ENCODE measurements around the gene RASSF4.

The RASSF4 gene

DNA sequence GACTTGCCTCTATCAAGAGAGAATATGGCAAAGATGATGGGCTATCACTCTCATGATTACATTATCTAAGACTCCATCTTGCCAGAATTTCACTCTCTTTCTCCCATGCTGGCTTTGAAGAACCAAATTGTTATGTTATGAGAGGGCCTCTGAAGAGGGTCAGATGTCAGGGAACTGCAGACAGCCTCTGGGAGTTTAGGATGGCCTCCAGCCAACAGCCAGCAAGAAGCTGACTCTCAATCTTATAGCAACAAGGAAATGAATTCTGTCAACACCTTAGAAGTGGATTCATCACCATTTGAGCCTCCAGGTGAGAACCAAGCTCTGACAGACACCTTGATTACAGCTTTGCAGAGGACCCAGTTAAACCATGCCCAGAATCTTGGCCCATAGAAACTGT, 74.7 kb downstream of the RASSF4 start:
- Histone ChIP-seq H3K27me3 (replicated peaks) (no peaks in the 10 kb centered on the region), H3K36me3 (replicated peaks) (no peaks in the 10 kb centered on the region), H3K4me3 (ENCODE audit: low read depth, low read length) (no peak overlapping the region), H3K27ac (no peak overlapping the region)
- TF ChIP-seq, protein P1, sequence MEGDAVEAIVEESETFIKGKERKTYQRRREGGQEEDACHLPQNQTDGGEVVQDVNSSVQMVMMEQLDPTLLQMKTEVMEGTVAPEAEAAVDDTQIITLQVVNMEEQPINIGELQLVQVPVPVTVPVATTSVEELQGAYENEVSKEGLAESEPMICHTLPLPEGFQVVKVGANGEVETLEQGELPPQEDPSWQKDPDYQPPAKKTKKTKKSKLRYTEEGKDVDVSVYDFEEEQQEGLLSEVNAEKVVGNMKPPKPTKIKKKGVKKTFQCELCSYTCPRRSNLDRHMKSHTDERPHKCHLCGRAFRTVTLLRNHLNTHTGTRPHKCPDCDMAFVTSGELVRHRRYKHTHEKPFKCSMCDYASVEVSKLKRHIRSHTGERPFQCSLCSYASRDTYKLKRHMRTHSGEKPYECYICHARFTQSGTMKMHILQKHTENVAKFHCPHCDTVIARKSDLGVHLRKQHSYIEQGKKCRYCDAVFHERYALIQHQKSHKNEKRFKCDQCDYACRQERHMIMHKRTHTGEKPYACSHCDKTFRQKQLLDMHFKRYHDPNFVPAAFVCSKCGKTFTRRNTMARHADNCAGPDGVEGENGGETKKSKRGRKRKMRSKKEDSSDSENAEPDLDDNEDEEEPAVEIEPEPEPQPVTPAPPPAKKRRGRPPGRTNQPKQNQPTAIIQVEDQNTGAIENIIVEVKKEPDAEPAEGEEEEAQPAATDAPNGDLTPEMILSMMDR (IDR thresholded peaks at IDR 0.05; ENCODE audit: low read depth, low read length, missing control alignments), result no peak
- in situ Hi-C loops (cut with HindIII; ENCODE audit: low pct_ligation_motif_present, low sequenced_read_pairs), result no loop called here
- DNase-seq, result peak; percentile 5

DNA sequence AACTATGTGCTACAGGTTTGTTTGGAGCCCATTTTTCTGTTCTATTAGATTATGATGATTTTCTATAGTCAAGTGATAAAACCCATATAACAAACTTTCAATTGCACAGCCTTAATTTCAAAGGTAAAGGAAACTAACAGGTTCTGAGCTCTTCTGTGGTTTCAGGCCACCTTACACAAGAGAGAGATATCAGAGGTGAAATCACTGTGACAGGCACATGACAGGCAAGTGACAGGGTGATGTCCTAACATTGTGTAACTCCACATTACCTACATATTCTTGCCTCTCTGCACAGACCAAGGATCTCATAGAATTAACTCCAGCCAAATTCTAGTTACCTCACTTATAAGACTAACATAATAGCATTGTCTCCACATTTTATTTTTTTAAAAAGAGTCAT, 76.1 kb downstream of the RASSF4 start:
- Histone ChIP-seq H3K27me3 (replicated peaks) (no peaks in the 10 kb centered on the region), H3K4me3 (ENCODE audit: low read depth, low read length) (no peak overlapping the region), H3K36me3 (replicated peaks) (no peaks in the 10 kb centered on the region), H3K27ac (no peak overlapping the region)
- no peak for DNase-seq
- TF ChIP-seq, protein P1 (IDR thresholded peaks at IDR 0.05; ENCODE audit: low read depth, low read length, missing control alignments), result no peak
- in situ Hi-C loops (cut with HindIII; ENCODE audit: low pct_ligation_motif_present, low sequenced_read_pairs), result no loop called here

DNA sequence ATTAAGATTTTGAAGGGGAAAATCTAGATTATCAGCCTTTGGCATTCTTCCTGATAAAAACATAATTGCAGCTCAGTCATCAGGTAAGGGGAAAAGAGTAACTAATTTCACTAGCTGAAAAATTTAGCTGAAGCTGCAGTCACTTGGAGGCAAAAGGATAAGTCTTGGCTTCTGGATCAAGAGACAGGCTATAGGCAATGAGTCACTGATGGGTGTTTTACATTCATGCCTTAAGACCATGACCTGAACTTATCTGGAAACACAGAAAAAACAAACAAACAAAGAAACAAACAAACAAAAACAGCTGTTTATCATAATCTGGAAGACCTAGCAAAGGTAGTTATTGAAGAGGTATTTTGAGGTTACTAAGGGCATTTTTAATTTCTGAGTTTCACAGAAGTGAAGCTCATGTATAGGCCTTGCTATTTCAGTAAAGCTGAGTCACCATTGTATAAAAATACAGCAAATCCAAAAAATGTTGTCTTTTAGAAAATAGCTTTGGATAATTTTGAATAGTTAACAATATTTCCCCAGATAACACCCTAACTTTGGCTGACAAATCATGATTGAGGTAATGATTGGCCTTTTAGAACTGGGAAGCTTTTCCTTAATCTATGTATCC, 81.4 kb downstream of the RASSF4 start:
- Histone ChIP-seq H3K4me3 (ENCODE audit: low read depth, low read length) (no peak overlapping the region), H3K27me3 (replicated peaks) (no peaks in the 10 kb centered on the region), H3K27ac (no peak overlapping the region), H3K36me3 (replicated peaks) (no peaks in the 10 kb centered on the region)
- DNase-seq, result peak; percentile 11
- TF ChIP-seq, protein P1 (IDR thresholded peaks at IDR 0.05; ENCODE audit: low read depth, low read length, missing control alignments), result no peak
- in situ Hi-C loops (cut with HindIII; ENCODE audit: low pct_ligation_motif_present, low sequenced_read_pairs), result no loop called here

DNA sequence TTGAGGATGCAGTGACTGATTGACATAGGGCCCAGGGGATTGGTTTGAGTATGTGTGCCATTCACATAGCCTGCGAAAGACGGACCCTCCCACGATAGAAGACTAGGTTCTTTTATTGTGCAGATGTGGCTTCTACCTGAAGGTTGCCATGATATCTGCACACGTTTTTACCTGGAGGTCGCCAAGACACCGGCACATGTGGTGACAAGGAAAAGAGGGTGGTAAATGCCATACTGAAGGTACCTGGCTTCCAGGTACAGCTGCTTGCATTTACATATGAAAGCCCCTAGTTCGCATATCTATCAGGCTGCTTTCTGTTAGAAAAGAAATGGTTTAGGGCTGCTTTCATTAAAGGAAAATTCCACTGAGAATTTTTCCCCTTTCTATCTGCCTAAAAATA, 84.7 kb downstream of the RASSF4 start:
- H3K4me3 ChIP-seq (ENCODE audit: low read depth, low read length), result no peak overlapping the region
- H3K27me3 ChIP-seq (replicated peaks), result no peaks in the 10 kb centered on the region
- no peaks in the 10 kb centered on the region for H3K36me3 ChIP-seq (replicated peaks)
- TF ChIP-seq, protein P1 (IDR thresholded peaks at IDR 0.05; ENCODE audit: low read depth, low read length, missing control alignments), result no peak
- no peak for DNase-seq
- H3K27ac ChIP-seq, result no peak overlapping the region
- in situ Hi-C loops (cut with HindIII; ENCODE audit: low pct_ligation_motif_present, low sequenced_read_pairs), result no loop called here
